Glutamatergic neuron (in vitro differentiated cells): ENCODE data around the gene COG7. TPM values are rescaled to one million over a fixed set of nuclear protein-coding genes. Genes with fewer than 3 reads are reported as not detected.
A peak's percentile ranks its signal among the peaks of the same experiment; 100 is the strongest.
"Not testable (repeated sequence)": the region's sequence is repeated elsewhere in the genome, so short reads cannot be mapped to it uniquely, and the experiment has no call there.

Experiments
- DNase-seq: peaks from one replicate; pipeline ENCODE4 v3.0.0; 2022
- H3K27ac Mint-ChIP-seq: one replicate; pipeline ENCODE4 v1.8.0; 2020; ENCODE audit warnings: mild to moderate bottlenecking, mixed read lengths, inconsistent platforms; ENCODE audit not compliant: unreplicated experiment
- H3K27me3 Mint-ChIP-seq: one replicate; pipeline ENCODE4 v1.8.0; 2020; ENCODE audit warnings: mild to moderate bottlenecking, moderate library complexity, mixed read lengths, inconsistent platforms; ENCODE audit not compliant: unreplicated experiment
- H3K36me3 Mint-ChIP-seq: one replicate; pipeline ENCODE4 v1.8.0; 2020; ENCODE audit warnings: mild to moderate bottlenecking, mixed read lengths, inconsistent platforms; ENCODE audit not compliant: unreplicated experiment
- H3K4me1 Mint-ChIP-seq: one replicate; pipeline ENCODE4 v1.8.0; 2020; ENCODE audit warnings: mild to moderate bottlenecking, low read depth, mixed read lengths, inconsistent platforms; ENCODE audit not compliant: unreplicated experiment
- H3K4me3 Mint-ChIP-seq: one replicate; pipeline ENCODE4 v1.8.0; 2020; ENCODE audit warnings: mild to moderate bottlenecking, mixed read lengths, inconsistent platforms; ENCODE audit not compliant: unreplicated experiment
- H3K9me3 Mint-ChIP-seq: one replicate; pipeline ENCODE4 v1.8.0; 2020; ENCODE audit warnings: mild to moderate bottlenecking, moderate library complexity, mixed read lengths, inconsistent platforms; ENCODE audit not compliant: unreplicated experiment
- total RNA-seq: library from RNA; stranded (reverse); fragmentation: NEBNext Ultra II Directional; extraction: Animal tissue kit (Norgen Biotek cat#: 25700); gene quantifications from one replicate; pipeline ENCODE4 v1.2.1, GENCODE V29; 2021; ENCODE audit not compliant: unreplicated experiment
- TF ChIP-seq, protein P1 (sequence below): fragments of 200-600 bp; sonication (generic); IDR thresholded peaks from one replicate; pipeline ENCODE4 v1.5.0; 2021; ENCODE audit not compliant: partially characterized antibody, unreplicated experiment

Gene COG7
- total RNA-seq, 1 donor from 2014 or later: 12.7 TPM

DNA sequence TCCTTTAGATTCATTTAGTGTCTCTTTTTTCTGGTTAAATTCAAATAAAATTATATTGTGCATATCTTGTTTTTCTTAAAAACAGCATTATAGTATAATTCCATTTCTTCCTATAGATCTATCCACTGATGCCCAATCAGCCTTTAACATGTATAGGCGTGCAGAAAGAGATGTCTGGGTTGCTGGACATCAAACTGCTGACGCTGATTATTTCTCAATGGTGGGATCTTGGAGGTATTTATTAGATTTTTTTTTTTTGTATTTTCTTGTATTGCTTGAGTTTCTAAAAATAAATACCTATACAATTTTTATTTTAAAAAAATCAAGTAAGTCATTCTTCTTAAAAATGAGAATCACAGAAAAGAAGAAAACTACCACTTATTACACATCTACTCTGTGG, 50.9 kb downstream of the COG7 start:
- TF ChIP-seq, protein P1, sequence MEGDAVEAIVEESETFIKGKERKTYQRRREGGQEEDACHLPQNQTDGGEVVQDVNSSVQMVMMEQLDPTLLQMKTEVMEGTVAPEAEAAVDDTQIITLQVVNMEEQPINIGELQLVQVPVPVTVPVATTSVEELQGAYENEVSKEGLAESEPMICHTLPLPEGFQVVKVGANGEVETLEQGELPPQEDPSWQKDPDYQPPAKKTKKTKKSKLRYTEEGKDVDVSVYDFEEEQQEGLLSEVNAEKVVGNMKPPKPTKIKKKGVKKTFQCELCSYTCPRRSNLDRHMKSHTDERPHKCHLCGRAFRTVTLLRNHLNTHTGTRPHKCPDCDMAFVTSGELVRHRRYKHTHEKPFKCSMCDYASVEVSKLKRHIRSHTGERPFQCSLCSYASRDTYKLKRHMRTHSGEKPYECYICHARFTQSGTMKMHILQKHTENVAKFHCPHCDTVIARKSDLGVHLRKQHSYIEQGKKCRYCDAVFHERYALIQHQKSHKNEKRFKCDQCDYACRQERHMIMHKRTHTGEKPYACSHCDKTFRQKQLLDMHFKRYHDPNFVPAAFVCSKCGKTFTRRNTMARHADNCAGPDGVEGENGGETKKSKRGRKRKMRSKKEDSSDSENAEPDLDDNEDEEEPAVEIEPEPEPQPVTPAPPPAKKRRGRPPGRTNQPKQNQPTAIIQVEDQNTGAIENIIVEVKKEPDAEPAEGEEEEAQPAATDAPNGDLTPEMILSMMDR: no peak
- Mint-ChIP-seq H3K4me3 (no peak overlapping the region), H3K36me3 (no peaks in the 10 kb centered on the region)

DNA sequence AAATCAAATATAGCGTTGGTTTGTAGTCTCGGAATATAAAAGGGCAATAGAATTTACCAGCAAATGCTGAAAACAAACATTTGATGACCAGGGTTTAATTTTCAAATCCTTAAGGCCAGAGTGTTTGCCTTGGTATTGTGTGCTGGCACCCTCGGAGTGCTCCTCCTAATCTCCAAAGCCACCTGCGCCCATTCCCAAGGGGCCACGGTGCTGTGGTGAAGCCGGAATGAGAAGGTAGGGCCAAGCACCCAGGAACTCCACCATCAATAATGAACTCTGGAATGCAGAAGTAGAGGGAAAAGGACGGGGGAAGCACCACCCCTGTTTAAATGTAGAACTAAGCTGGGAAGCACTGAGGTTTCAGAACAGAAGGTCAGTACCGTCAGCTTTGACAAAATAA, 51.9 kb downstream of the COG7 start:
- TF ChIP-seq, protein P1: no peak
- H3K4me3 Mint-ChIP-seq: no peak overlapping the region
- H3K27ac Mint-ChIP-seq: no peak overlapping the region
- H3K27me3 Mint-ChIP-seq: no peaks in the 10 kb centered on the region
- H3K4me1 Mint-ChIP-seq: peaks cover 36% of the 10 kb centered on the region
- no peak for DNase-seq
- peaks cover 1% of the 10 kb centered on the region for H3K9me3 Mint-ChIP-seq
- H3K36me3 Mint-ChIP-seq: no peaks in the 10 kb centered on the region

More for the DNA sequence above, 50.9 kb downstream of the COG7 start:
- H3K9me3 Mint-ChIP-seq: peaks cover 1% of the 10 kb centered on the region
- H3K27ac Mint-ChIP-seq: no peak overlapping the region
- DNase-seq: no peak
- H3K4me1 Mint-ChIP-seq: peaks cover 37% of the 10 kb centered on the region
- no peaks in the 10 kb centered on the region for H3K27me3 Mint-ChIP-seq

DNA sequence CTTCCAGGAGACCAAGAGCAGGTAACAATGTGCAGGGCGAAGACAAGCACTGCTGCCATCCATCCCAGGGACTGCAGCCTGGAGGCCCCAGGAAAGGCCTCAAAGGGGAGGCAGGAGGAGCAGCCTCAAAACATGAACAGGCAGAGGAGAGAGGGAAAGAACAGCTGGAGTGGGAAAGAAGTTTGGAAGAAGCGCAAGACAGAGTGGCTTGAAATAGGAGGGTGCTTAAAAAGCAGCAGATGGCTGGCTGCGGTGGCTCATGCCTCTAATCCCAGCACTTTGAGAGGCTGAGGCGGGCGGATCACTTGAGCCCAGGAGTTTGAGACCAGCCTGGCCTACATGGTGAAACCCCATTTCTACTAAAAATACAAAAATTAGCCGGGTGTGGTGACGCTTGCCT, 52.5 kb downstream of the COG7 start:
- not testable (repeated sequence) for H3K36me3 Mint-ChIP-seq
- H3K4me3 Mint-ChIP-seq: peak overlapping the region; percentile 59

DNA sequence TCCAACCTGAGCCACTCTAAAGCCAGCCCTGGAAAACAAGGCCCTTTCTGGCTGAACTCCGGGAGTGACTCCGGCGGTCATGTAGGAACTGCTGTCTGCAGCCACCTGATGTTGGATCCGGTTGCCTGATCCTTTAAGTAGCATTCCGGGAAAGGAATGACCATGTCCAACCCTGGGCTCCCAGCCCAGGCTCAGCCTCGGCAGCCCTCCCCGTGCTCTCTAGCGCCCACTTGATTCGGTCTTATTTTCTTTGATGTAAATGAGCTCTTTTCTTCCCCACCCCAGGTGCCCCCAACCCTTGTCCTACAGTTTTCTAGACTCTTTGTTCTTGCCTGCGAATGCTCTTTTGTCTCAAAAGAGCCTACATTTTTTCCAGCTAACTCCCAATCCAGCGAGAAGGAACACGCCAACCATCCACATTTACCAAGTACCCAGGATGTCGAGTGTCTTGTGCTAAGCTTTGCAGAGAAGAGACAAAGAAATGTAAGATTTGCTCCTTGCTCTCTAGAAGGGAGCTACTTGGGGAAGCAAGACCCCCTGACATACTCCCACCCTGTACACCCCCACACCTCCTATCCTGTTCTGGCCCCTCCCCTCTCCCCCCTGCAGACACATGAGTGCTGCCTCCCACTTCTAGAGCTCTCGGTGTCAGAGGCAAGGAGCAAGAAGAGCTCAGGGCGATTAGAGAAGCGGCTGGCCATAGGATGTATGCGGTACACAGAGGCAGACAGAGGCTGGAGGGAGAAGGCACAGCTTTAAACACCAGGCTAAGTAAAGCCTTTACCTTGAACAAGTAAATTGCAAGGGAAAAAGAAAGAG, 53.8 kb downstream of the COG7 start:
- H3K9me3 Mint-ChIP-seq: no peaks in the 10 kb centered on the region
- H3K4me3 Mint-ChIP-seq: no peak overlapping the region
- H3K27ac Mint-ChIP-seq: peak overlapping the region; percentile 41
- H3K4me1 Mint-ChIP-seq: peaks cover 36% of the 10 kb centered on the region
- H3K27me3 Mint-ChIP-seq: peaks cover 2% of the 10 kb centered on the region
- H3K36me3 Mint-ChIP-seq: no peaks in the 10 kb centered on the region
- no peak for DNase-seq
- TF ChIP-seq, protein P1: no peak

More for the DNA sequence above, 52.5 kb downstream of the COG7 start:
- H3K27me3 Mint-ChIP-seq, H3K9me3 Mint-ChIP-seq, DNase-seq: not testable (repeated sequence)
- Mint-ChIP-seq H3K27ac (peak overlapping the region; percentile 76), H3K4me1 (peaks cover 36% of the 10 kb centered on the region)

DNA sequence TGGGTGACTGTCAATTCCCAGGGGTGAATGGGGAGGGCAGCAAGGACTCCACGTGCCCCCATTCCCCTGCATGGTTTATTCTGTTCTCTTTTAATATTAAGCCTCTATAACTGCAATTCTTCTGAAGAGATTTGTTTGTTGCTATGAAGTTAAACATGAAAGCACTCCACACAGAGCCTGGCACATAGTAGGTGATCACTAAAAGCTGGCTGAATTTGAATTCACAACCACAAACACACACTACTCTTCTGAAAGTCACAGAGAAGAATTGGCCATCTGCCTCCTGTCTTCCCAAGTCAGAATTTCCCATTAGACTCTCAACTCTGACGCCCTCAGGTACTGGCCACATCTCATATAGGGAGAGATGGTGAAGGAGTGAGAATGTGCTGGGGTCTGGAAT, 55.5 kb downstream of the COG7 start:
- Mint-ChIP-seq H3K4me1 (peaks cover 21% of the 10 kb centered on the region), H3K27me3 (peaks cover 2% of the 10 kb centered on the region), H3K4me3 (no peak overlapping the region), H3K9me3 (no peaks in the 10 kb centered on the region), H3K36me3 (no peaks in the 10 kb centered on the region), H3K27ac (no peak overlapping the region)
- DNase-seq: no peak
- TF ChIP-seq, protein P1: no peak
